ENCODE measurements around the gene CLGN. TPM values are rescaled to one million over a fixed set of nuclear protein-coding genes. Genes with fewer than 3 reads are reported as not detected.

CLGN gene
- total and polyA plus RNA-seq, 2 of the 4 experiments (the other 2 are of a cell fraction) = 0.36 to 0.75 TPM

GRCh38 chr4:140344101-140344500 lies 83.3 kb downstream of the CLGN start:
- no peak for ATAC-seq (ENCODE audit: low read depth)
- no peak overlapping the region for H3K56ac ChIP-seq (ENCODE audit: extremely low read depth, insufficient read depth, low read length)
- no peak overlapping the region for H3K9ac ChIP-seq (ENCODE audit: low read depth, low read length)
- H3K23ac ChIP-seq (ENCODE audit: low read depth, low read length) = no peak overlapping the region
- H3K9me1 ChIP-seq (ENCODE audit: insufficient read depth, low read length) = no peaks in the 10 kb centered on the region
- H3K27me3 ChIP-seq (ENCODE audit: control insufficient read depth, insufficient read depth, low read length) = peaks cover 28% of the 10 kb centered on the region
- no peak overlapping the region for H2BK5ac ChIP-seq (ENCODE audit: low read depth, low read length, poor library complexity, severe bottlenecking)
- no peak overlapping the region for H2BK15ac ChIP-seq (ENCODE audit: low read depth, low read length)
- no peaks in the 10 kb centered on the region for H3K9me3 ChIP-seq (ENCODE audit: control insufficient read depth, insufficient read depth, low read length)
- H3K27ac ChIP-seq (ENCODE audit: insufficient read depth, low read length) = no peak overlapping the region
- no peak overlapping the region for H3K18ac ChIP-seq (ENCODE audit: low read depth, low read length)
- H2AK5ac ChIP-seq (ENCODE audit: low read depth, low read length) = no peak overlapping the region
- no peak overlapping the region for H4K91ac ChIP-seq (ENCODE audit: insufficient read depth, low read depth, low read length)
- no peak overlapping the region for H2AK9ac ChIP-seq (replicated peaks; ENCODE audit: low read depth, low read length, poor library complexity)
- H3K14ac ChIP-seq (replicated peaks; ENCODE audit: low read depth, low read length) = no peak overlapping the region
- no peaks in the 10 kb centered on the region for H3K79me1 ChIP-seq (ENCODE audit: low read depth in 1 of 2, low read length in 2 of 2)
- no peaks in the 10 kb centered on the region for H4K20me1 ChIP-seq (ENCODE audit: insufficient read depth, low read length)
- no CpG with 5 or more reads among the region's 3 CpGs for WGBS, 2 experiments (ENCODE audit: extremely low coverage in 2 of 2, insufficient read length in 1 of 2)
- BruUV-seq (replicated peaks) = no TSS peak
- H3K4me2 ChIP-seq (ENCODE audit: low read depth, low read length) = no peak overlapping the region
- H4K5ac ChIP-seq (ENCODE audit: low read depth, low read length) = no peak overlapping the region
- H3K4me3 ChIP-seq (ENCODE audit: insufficient read depth, low read depth, low read length) = no peak overlapping the region
- TF ChIP-seq CTCF (conservative IDR thresholded peaks at IDR 0.05; ENCODE audit: low read depth, low read length) (no peak), CEBPB (IDR thresholded peaks at IDR 0.05; ENCODE audit: low read depth, low read length) (peak; percentile 28; the same call in 1 of the 2 replicates), BHLHE40 (IDR thresholded peaks at IDR 0.05; ENCODE audit: low read depth, low read length) (no peak), USF2 (IDR thresholded peaks at IDR 0.05; ENCODE audit: low read depth, low read length) (no peak)
- H2BK20ac ChIP-seq (ENCODE audit: low read depth, low read length) = no peak overlapping the region
- intact Hi-C loops (cut with micrococcal nuclease) (no loop called here), in situ Hi-C loops (cut with MboI; ENCODE audit: low sequenced_read_pairs) (no loop called here), dilution Hi-C loops (cut with HindIII; ENCODE audit: low sequenced_read_pairs, unreplicated experiment) (no loop called here)
- H3K36me3 ChIP-seq (ENCODE audit: control insufficient read depth, insufficient read depth, low read length) = no peaks in the 10 kb centered on the region
- H2BK120ac ChIP-seq (ENCODE audit: low read depth, low read length) = no peak overlapping the region
- H2AFZ ChIP-seq (replicated peaks; ENCODE audit: low read length, poor library complexity) = no peak overlapping the region
- H3K4me1 ChIP-seq (ENCODE audit: control insufficient read depth, insufficient read depth, low read length) = no peaks in the 10 kb centered on the region
- CTCF ChIA-PET = interaction anchor here (0.8 to 1.8 kb wide), 2 partner anchors 14 to 447 kb away, joined by 3 to 6 read pairs; no protein-coding TSS in a partner anchor
- no peak for DNase-seq
- POLR2A ChIA-PET (ENCODE audit: unreplicated experiment) = no interaction called here
- no peak overlapping the region for H3K4ac ChIP-seq (ENCODE audit: low read depth, low read length)
- H4K8ac ChIP-seq (ENCODE audit: low read depth in 2 of 2, low read length in 2 of 2) = no peak overlapping the region

Measured in IMR-90 (cell line).